GF-D8 (cell line): ENCODE data around the gene TMEM17.

Source experiments
- DNase-seq: peaks from one replicate; lab custom pipeline; 2025; lab: John Stamatoyannopoulos, UW

TMEM17 gene

GRCh38 chr2:62455957-62456692 lies 49.9 kb downstream of the TMEM17 start:
- DNase-seq, result no peak

- no peak for DNase-seq
These were observed 52.0 kb downstream of the TMEM17 start for GRCh38 chr2:62453955-62454354.

- DNase-seq, result no peak
These were observed 53.1 kb downstream of the TMEM17 start for GRCh38 chr2:62452701-62453454.

GRCh38 chr2:62450716-62451191 lies 55.2 kb downstream of the TMEM17 start:
- DNase-seq, result no peak
